Heart right ventricle (tissue), 16 donors: ENCODE measurements around the gene KPTN. TPM values are rescaled to one million over a fixed set of nuclear protein-coding genes. Genes with fewer than 3 reads are reported as not detected.
A peak's percentile ranks its signal among the peaks of the same experiment; 100 is the strongest.

Experiments used
- ATAC-seq, 8 donors: fragments of 200-7000 bp; cut with Tn5 transposase; one replicate each; pipeline ENCODE4 v1.9.1; 2020; ENCODE audit warnings: mild to moderate bottlenecking in 8 of 8, moderate library complexity in 8 of 8, moderate number of reproducible peaks in 1 of 8
- DNase-seq, 2 donors: peaks; one replicate each; pipeline ENCODE4 v3.0.0-alpha.2; 2020
- H3K27ac ChIP-seq, 10 donors: fragments of 200-600 bp; sonication (generic) in 2 of 10; one replicate each; pipeline versions ENCODE4 v1.5.0 to v1.8.0; 2020 to 2022; ENCODE audit warnings: mild to moderate bottlenecking in 3 of 10
- H3K27me3 ChIP-seq, 7 donors: fragments of 200-600 bp; one replicate each; pipeline ENCODE4 v1.8.0; 2021 to 2022; ENCODE audit warnings: mild to moderate bottlenecking in 2 of 7
- H3K36me3 ChIP-seq, 9 donors: fragments of 200-600 bp; sonication (generic) in 1 of 9; one replicate each; pipeline versions ENCODE4 v1.5.0 to v1.8.0; 2020 to 2022; ENCODE audit warnings: mild to moderate bottlenecking in 2 of 9
- H3K4me1 ChIP-seq, 9 donors: fragments of 200-600 bp; sonication (generic) in 1 of 9; one replicate each; pipeline versions ENCODE4 v1.5.0 to v1.8.0; 2020 to 2022; ENCODE audit warnings: mild to moderate bottlenecking in 4 of 9
- H3K4me3 ChIP-seq, 10 donors: fragments of 200-600 bp; sonication (generic) in 2 of 10; one replicate each; pipeline versions ENCODE4 v1.5.0 to v1.8.0; 2020 to 2022; ENCODE audit warnings: mild to moderate bottlenecking in 7 of 10, moderate library complexity in 2 of 10
- H3K9me3 ChIP-seq, 11 donors: fragments of 200-600 bp in 10 of 11; sonication (generic) in 2 of 11; one replicate each; pipeline versions ENCODE4 v1.5.0 to v1.8.0; 2013 to 2022; ENCODE audit warnings: mild to moderate bottlenecking in 2 of 11, control low read depth in 1 of 11, moderate library complexity in 1 of 11
- WGBS, 2 donors: extraction: QIAGEN DNeasy Blood & Tissue Kit; methylation state at CpG; one replicate each; pipeline ENCODE4 v1.1.7; 2013; ENCODE audit warnings: inconsistent platforms in 1 of 2; 5-methylcytosine and 5-hydroxymethylcytosine counted together
- intact Hi-C, 10 donors: fragments of 100-400 bp; cut with DNase I; formaldehyde crosslinking; loops; one replicate each; pipeline versions ENCODE4 v1.11.1 to v1.14.2; 2022
- polyA plus RNA-seq, 2 donors: library from polyadenylated mRNA; stranded (reverse); fragments of 200-250 nt; gene quantifications; one replicate each; pipeline ENCODE4 v1.2.3, GENCODE V29; 2013
- total RNA-seq, 10 donors: library from RNA; stranded (reverse); fragmentation: NEBNext Ultra II Directional in 3 of 10; extraction: Animal tissue kit (Norgen Biotek cat#: 25700) in 3 of 10; gene quantifications; one replicate each; pipeline versions ENCODE4 v1.2.1 to v1.2.4, GENCODE V29; 2021 to 2023
- TF ChIP-seq, protein P1 (sequence below), 9 donors: fragments of 200-600 bp; sonication (generic) in 2 of 9; IDR thresholded peaks; one replicate each; pipeline versions ENCODE4 v1.5.0 to v1.8.0; 2021 to 2022; ENCODE audit warnings: antibody characterized with exemption in 9 of 9, mild to moderate bottlenecking in 5 of 9, moderate library complexity in 1 of 9
- donor health status: Arrhythmogenic right ventricular cardiomyopathy.
- donor health status: ischemic (EF 13 %, LVEDD 7.1; RV severe dilation, severe dysfunction).
- donor health status: healthy with polysubstance abuse.
- donor health status: DM: no; HTN: yes; CAD: no.
- donor health status: DM: no; HTN: no; CAD: no.
- donor health status: ischemic (EF 25% LVEDD 6.9; RV normal size, moderate dysfunction).
- donor health status: ischemic (EF 25% LVEDD 5.7; RV mildly dilated, moderate dysfunction).
- donor health status: healthy.
- donor health status: DM: yes; HTN: yes; CAD: no.
- donor health status: Ischemic cardiomyopathy.
- donor health status: ischemic (EF 35%, LVEDD 5.7; RV mildly dilated, moderate dysfunction).
- donor health status: nonischemic (EF 11% LVEDD 7.7; RV severe dilation, severe dysfunction).
- donor health status: DM: yes; HTN: yes; CAD: no.
- donor health status: PGD.
- donor health status: ischemic (EF 29% LVEDD 5.4; RV normal size, mild dysfunction).
- donor health status: nonischemic (EF 23%, LVEDD 6.1; RV moderate dilation, normal function).

The KPTN gene
- total and polyA plus RNA-seq, 12 donors = 4.0 to 35.6 (median 9.0) TPM

DNA sequence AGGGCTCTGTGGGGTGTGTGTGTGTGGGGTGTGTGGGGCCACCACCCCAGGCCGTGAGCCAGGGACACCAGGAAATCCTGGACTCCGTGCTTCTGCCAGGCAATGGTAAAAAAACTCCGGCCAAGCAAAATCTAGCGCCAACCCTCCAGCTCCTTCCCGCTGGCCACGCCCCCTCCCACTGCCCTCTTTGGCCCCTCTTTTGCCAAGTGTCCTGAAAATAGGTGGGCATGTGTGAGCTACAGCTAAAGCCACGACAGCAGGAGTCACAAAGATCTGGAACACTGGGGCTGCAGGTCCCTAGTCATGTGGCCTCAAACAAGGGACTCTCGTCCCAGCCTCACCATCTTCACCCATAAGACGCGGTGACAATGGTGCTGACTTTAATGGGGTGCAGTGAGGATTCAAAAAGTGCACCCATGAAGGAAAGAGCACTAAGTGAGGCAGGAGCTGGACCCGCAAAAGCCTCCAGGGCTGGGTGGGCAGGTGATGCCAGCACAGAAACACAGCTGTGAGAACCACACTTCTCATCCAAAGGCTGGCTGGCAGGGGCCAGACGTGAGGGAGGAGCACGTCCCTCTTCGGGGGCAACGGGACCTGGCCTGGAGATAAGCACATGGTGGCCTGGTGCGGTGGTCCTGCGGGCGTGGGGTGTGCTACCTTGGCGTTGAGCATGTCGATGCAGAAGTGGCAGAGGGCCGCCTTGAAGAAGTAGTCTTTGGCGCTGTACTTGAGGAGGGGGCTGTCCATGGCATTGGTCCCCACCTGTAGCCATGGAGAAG, 7.5 kb upstream of the KPTN start:
- TF ChIP-seq, protein P1, sequence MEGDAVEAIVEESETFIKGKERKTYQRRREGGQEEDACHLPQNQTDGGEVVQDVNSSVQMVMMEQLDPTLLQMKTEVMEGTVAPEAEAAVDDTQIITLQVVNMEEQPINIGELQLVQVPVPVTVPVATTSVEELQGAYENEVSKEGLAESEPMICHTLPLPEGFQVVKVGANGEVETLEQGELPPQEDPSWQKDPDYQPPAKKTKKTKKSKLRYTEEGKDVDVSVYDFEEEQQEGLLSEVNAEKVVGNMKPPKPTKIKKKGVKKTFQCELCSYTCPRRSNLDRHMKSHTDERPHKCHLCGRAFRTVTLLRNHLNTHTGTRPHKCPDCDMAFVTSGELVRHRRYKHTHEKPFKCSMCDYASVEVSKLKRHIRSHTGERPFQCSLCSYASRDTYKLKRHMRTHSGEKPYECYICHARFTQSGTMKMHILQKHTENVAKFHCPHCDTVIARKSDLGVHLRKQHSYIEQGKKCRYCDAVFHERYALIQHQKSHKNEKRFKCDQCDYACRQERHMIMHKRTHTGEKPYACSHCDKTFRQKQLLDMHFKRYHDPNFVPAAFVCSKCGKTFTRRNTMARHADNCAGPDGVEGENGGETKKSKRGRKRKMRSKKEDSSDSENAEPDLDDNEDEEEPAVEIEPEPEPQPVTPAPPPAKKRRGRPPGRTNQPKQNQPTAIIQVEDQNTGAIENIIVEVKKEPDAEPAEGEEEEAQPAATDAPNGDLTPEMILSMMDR (IDR thresholded peaks at IDR 0.05) = no peak
- Histone ChIP-seq H3K9me3 (no peaks in the 10 kb centered on the region), H3K4me1 (peaks cover 0 to 45% (median 24%) of the 10 kb centered on the region in 9 donors), H3K36me3 (peaks cover 0 to 93% (median 16%) of the 10 kb centered on the region in 9 donors), H3K4me3 (no peak overlapping the region), H3K27me3 (no peaks in the 10 kb centered on the region), H3K27ac (no peak overlapping the region)
- WGBS, 2 donors = 80 to 84% methylated on average over 22 of the region's 22 CpGs
- no peak for DNase-seq
- intact Hi-C loops = no loop called here
- peak in 1 of 8 donors; percentile 2 for ATAC-seq

DNA sequence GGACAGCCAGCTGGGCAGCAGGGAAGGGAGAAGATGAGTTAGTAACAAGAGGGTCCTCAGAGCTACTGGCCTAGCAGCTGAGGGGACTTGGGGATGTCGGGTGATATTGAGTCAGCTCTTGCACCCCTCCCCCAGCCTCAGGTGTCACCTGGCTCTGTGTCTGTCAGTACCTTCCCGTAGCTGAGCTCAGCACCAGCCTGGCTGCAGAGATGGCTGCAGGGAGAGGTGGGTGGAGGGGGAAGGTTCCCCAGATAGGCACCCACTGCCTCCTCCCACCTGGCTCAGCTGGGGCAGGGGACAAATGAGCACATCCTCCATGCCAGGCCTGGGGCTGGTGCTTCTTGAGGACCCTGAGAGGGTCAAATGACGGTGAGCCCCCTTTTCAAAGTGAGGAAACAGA, 6.8 kb upstream of the KPTN start:
- H3K4me1 ChIP-seq = peaks cover 0 to 42% (median 23%) of the 10 kb centered on the region in 9 donors
- peaks cover 0 to 92% (median 14%) of the 10 kb centered on the region in 9 donors for H3K36me3 ChIP-seq
- WGBS, 2 donors = 69 to 80% methylated on average over 3 of the region's 3 CpGs
- no peak overlapping the region for H3K27ac ChIP-seq
- intact Hi-C loops = no loop called here
- TF ChIP-seq, protein P1 (IDR thresholded peaks at IDR 0.05) = no peak
- DNase-seq (no peak), ATAC-seq (no peak)
- H3K4me3 ChIP-seq = no peak overlapping the region
- no peaks in the 10 kb centered on the region for H3K27me3 ChIP-seq
- no peaks in the 10 kb centered on the region for H3K9me3 ChIP-seq

DNA sequence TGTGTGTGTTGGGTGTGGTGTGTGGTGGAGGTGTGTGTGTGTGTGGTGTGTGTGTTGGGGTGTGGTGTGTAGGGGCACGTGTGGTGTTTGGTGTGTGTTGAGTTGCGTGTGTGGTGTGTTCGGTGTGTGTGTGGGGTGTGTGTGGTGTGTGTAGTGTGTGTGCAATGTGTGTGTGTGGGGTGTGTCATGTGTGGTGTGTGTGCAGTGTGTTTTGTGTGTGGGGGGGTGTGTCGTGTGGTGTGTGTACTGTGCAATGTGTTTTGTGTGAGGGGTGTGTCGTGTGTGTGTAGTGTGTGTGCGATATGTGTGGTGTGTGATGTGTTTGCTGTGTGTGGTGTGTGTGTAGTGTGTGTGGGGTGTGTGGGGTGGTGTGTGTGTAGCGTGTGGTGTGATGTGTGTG, 6.0 kb upstream of the KPTN start:
- TF ChIP-seq, protein P1 (IDR thresholded peaks at IDR 0.05) = no peak
- Histone ChIP-seq H3K9me3 (no peaks in the 10 kb centered on the region), H3K27ac (no peak overlapping the region), H3K4me3 (no peak overlapping the region), H3K36me3 (peaks cover 0 to 92% (median 14%) of the 10 kb centered on the region in 9 donors), H3K4me1 (peaks cover 0 to 35% (median 22%) of the 10 kb centered on the region in 9 donors), H3K27me3 (no peaks in the 10 kb centered on the region)
- intact Hi-C loops = no loop called here
- no peak for DNase-seq
- whole genome bisulfite sequencing, 2 donors = 89 to 90% methylated on average over 7 of the region's 7 CpGs
- ATAC-seq = no peak

DNA sequence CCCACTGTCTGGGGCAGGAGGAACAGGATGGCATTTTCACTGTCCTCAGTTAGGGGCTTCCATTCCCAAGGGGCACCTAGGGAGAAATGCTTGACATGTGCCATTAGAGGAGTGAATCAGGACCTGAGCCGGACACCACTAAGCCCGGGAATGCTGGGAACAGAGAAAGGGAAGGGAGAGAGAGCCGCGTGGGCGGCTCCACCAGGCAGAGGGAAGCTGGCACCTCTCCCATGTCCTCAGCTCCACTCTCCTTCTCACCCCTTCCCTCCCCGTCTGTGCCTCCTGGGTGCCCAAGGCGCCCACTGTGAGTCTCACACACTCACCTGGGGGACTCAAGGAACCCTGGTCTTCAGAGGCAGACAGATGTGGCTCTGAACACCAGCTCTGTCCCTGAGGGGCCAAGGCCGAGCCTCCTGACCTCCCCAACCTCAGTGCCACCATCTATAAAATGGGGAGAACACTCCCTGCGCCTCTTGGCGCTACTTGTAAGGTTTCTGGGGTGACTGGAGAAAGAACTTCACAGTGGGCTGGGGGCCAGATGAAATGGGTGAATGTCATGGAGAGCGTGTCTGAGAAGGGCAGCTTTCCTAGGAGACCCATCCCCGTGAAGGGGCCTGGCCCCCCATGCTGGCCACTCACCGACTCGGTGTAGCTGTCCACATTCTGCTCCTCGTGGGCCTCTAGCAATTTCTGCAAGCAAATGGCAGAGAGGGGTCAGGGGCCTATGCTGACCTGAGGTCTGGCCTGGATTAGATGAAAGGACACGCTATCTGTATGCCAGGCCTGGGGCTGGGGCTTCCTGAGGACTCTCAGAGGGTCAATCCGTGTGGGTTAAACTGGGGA, 5.3 kb upstream of the KPTN start:
- no peak for ATAC-seq
- intact Hi-C loops = no loop called here
- TF ChIP-seq, protein P1 (IDR thresholded peaks at IDR 0.05) = no peak
- Histone ChIP-seq H3K4me1 (peaks cover 3 to 33% (median 23%) of the 10 kb centered on the region in 9 donors), H3K4me3 (no peak overlapping the region), H3K9me3 (no peaks in the 10 kb centered on the region), H3K27me3 (no peaks in the 10 kb centered on the region), H3K36me3 (peaks cover 0 to 87% (median 14%) of the 10 kb centered on the region in 9 donors), H3K27ac (no peak overlapping the region)
- DNase-seq = no peak
- 80 to 86% methylated on average over 17 of the region's 17 CpGs for WGBS, 2 donors
